ENCODE results near the gene PRSS53.

PRSS53 gene

DNA sequence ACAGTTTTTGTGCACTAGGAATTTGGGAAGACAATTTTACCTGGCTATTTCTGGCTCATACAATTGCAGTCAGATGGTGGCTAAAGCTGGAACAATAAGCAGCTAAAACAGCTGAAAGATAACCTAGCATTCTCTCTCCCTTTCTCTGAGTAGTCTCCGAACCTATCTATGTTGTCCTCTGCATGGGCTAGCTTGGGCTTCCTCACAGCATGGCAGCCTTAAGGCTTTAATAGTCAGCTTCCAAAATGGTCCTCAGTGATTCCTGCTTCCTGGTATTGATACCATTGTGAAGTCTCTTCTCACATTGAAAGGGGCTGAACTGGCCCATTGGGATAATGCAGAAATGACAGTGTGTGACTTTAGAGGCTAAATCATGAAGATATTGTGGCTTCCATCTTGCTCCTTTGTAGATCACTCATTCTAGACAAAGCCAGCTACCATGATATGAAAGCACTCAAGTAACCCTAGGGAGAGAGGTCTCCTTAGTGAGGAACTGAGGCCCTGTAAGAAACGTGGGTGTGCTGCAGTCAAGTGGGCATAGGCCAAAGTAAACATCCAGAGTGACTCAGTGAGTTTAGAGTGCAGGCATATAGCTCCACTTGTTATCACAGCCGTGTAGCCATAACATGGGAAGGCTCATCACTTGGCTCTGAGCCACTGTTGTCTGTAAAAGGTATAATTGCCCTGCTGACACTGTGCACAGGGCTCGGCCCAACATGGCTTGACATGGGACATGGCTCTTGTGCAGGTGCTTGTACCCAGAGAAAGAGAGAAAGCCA lies 11.3 kb upstream of the PRSS53 start:
- DNase-seq (ENCODE audit: insufficient read length, low spot score) (no peak), FAIRE-seq (no peak)
- TF ChIP-seq POU2F2 (IDR thresholded peaks at IDR 0.05; ENCODE audit: low read depth, low read length) (no peak), POLR2AphosphoS5 (IDR thresholded peaks at IDR 0.05; ENCODE audit: low read depth, low read length) (no peak), SPI1 (IDR thresholded peaks at IDR 0.05; ENCODE audit: low read depth, low read length) (no peak), PAX5 (IDR thresholded peaks at IDR 0.05; ENCODE audit: insufficient read depth, low read length, severe bottlenecking) (no peak), TAF1 (IDR thresholded peaks at IDR 0.05; ENCODE audit: low read depth, low read length) (no peak), POLR2A (IDR thresholded peaks at IDR 0.05; ENCODE audit: low read depth, low read length) (no peak)

DNA sequence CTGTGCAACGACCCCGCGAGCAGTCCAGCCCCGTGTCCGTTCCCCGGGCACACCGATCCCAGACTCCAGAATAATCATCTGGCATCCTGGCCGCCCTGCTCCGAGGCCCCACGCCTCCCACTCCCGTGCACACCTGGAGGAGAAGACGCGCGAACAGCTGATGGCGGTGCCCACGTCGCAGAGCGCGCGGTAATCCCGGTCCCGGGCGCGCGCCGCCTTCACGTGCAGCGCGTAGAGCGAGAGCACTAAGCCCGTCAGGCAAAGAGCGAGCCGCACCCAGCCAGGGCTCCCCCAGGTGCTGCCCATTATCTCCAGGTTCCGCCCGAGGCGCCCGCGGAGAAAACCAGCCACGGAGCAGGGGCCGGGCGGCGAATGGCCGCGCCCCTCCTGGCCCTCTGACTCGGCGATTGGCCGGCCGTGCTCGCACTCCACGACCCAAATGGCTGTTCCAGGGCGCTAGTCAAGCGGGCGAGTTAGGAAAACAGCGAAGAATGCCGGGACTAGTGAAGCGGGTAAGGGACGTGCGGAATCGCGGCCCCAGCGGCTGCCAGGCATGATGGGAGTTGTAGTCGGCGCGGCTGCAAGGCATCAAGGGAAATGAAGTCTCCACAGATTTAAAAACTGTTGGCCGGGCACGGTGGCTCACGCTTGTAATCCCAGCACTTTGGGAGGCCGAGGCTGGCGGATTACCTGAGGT lies 5.8 kb upstream of the PRSS53 start, which contains the start of gene VKORC1:
Gene VKORC1 (minus strand): TSS at position 374 of the 697 bp plus-strand sequence. CDS start 68 bp downstream, at position 306.
- peak; percentile 51; the same call in 1 of the 2 replicates for TF ChIP-seq TAF1 (IDR thresholded peaks at IDR 0.05; ENCODE audit: low read depth, low read length)
- TF ChIP-seq PAX5 (IDR thresholded peaks at IDR 0.05; ENCODE audit: insufficient read depth, low read length, severe bottlenecking): peak; percentile 39
- peak; percentile 33; the same call in 1 of the 2 replicates for TF ChIP-seq POLR2A (IDR thresholded peaks at IDR 0.05; ENCODE audit: low read depth, low read length)
- TF ChIP-seq POU2F2 (IDR thresholded peaks at IDR 0.05; ENCODE audit: low read depth, low read length): no peak
- TF ChIP-seq SPI1 (IDR thresholded peaks at IDR 0.05; ENCODE audit: low read depth, low read length): no peak
- TF ChIP-seq POLR2AphosphoS5 (IDR thresholded peaks at IDR 0.05; ENCODE audit: low read depth, low read length): 0 out of 2 replicates have a peak, but pooled peaks have one; percentile 26
- FAIRE-seq (peak; percentile 98), DNase-seq (ENCODE audit: insufficient read length, low spot score) (peak; percentile 92)

GRCh38 chr16:31094088-31094423 lies 5.3 kb upstream of the PRSS53 start:
- DNase-seq (ENCODE audit: insufficient read length, low spot score): no peak

GRCh38 chr16:31093132-31093703 lies 4.5 kb upstream of the PRSS53 start:
- DNase-seq (ENCODE audit: insufficient read length, low spot score) (no peak), FAIRE-seq (peak; percentile 38)
- TF ChIP-seq TAF1 (IDR thresholded peaks at IDR 0.05; ENCODE audit: low read depth, low read length) (no peak), POLR2A (IDR thresholded peaks at IDR 0.05; ENCODE audit: low read depth, low read length) (no peak), SPI1 (IDR thresholded peaks at IDR 0.05; ENCODE audit: low read depth, low read length) (no peak)

More at GRCh38 chr16:31094088-31094423, 5.3 kb upstream of the PRSS53 start:
- no peak for TF ChIP-seq POLR2A (IDR thresholded peaks at IDR 0.05; ENCODE audit: low read depth, low read length)
- no peak for TF ChIP-seq POU2F2 (IDR thresholded peaks at IDR 0.05; ENCODE audit: low read depth, low read length)
- TF ChIP-seq TAF1 (IDR thresholded peaks at IDR 0.05; ENCODE audit: low read depth, low read length): no peak
- no peak for TF ChIP-seq POLR2AphosphoS5 (IDR thresholded peaks at IDR 0.05; ENCODE audit: low read depth, low read length)
- TF ChIP-seq PAX5 (IDR thresholded peaks at IDR 0.05; ENCODE audit: insufficient read depth, low read length, severe bottlenecking): no peak
- no peak for TF ChIP-seq SPI1 (IDR thresholded peaks at IDR 0.05; ENCODE audit: low read depth, low read length)
- FAIRE-seq: peak; percentile 20

DNA sequence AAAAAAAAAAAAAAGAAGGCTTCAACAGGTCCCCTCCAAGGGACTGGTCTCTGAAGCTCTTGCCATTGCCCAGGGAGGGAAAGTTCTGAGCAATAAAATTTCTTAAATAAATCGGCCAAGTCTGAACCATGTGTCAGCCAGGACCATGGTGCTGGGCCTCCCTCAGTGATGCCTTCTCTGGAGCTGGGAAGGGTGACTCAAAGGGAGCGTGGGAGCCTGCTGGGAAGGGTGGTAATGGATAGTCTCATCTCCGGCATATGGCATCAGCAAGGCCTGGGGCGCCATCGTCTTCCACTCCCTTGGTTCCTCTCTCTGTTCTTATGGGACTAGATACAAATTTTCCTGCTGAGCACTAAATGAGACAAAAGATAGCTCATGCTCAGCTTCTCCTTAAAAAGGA lies 3.6 kb upstream of the PRSS53 start:
- DNase-seq (ENCODE audit: insufficient read length, low spot score) (no peak), FAIRE-seq (no peak)

DNA sequence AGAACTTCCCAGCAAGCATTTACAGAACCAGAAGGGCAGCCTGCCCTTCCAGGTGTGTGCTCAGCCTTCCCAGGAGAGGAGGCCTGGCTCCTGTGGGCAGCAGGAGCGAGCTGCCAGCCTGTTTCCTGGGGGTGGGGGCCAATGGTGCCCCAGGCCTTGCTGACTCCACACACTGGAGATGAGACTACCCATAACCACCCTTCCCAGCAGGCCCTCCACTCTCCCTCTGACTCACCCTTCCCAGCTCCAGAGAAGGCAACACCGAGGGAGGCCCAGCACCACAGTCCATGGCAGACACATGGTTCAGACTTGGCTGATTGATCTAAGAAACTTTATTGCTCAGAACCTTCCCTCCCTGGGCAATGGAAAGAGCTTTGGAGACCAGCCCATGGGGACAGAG lies 1.8 kb upstream of the PRSS53 start:
- no peak for FAIRE-seq

More for the DNA sequence above, 3.6 kb upstream of the PRSS53 start:
- TF ChIP-seq SPI1 (IDR thresholded peaks at IDR 0.05; ENCODE audit: low read depth, low read length): no peak
- no peak for TF ChIP-seq POU2F2 (IDR thresholded peaks at IDR 0.05; ENCODE audit: low read depth, low read length)
- TF ChIP-seq POLR2A (IDR thresholded peaks at IDR 0.05; ENCODE audit: low read depth, low read length): no peak
- TF ChIP-seq PAX5 (IDR thresholded peaks at IDR 0.05; ENCODE audit: insufficient read depth, low read length, severe bottlenecking): no peak
- TF ChIP-seq TAF1 (IDR thresholded peaks at IDR 0.05; ENCODE audit: low read depth, low read length): no peak
- no peak for TF ChIP-seq POLR2AphosphoS5 (IDR thresholded peaks at IDR 0.05; ENCODE audit: low read depth, low read length)

GRCh38 chr16:31089199-31089598 lies 456 bp upstream of the PRSS53 start:
- FAIRE-seq (no peak), DNase-seq (ENCODE audit: insufficient read length, low spot score) (no peak)
- TF ChIP-seq POLR2AphosphoS5 (IDR thresholded peaks at IDR 0.05; ENCODE audit: low read depth, low read length): no peak
- no peak for TF ChIP-seq POLR2A (IDR thresholded peaks at IDR 0.05; ENCODE audit: low read depth, low read length)
- no peak for TF ChIP-seq TAF1 (IDR thresholded peaks at IDR 0.05; ENCODE audit: low read depth, low read length)
- no peak for TF ChIP-seq SPI1 (IDR thresholded peaks at IDR 0.05; ENCODE audit: low read depth, low read length)
- TF ChIP-seq PAX5 (IDR thresholded peaks at IDR 0.05; ENCODE audit: insufficient read depth, low read length, severe bottlenecking): no peak
- TF ChIP-seq POU2F2 (IDR thresholded peaks at IDR 0.05; ENCODE audit: low read depth, low read length): no peak

More for the DNA sequence above, 1.8 kb upstream of the PRSS53 start:
- TF ChIP-seq SPI1 (IDR thresholded peaks at IDR 0.05; ENCODE audit: low read depth, low read length) (no peak), POLR2A (IDR thresholded peaks at IDR 0.05; ENCODE audit: low read depth, low read length) (no peak), POU2F2 (IDR thresholded peaks at IDR 0.05; ENCODE audit: low read depth, low read length) (no peak), TAF1 (IDR thresholded peaks at IDR 0.05; ENCODE audit: low read depth, low read length) (no peak), POLR2AphosphoS5 (IDR thresholded peaks at IDR 0.05; ENCODE audit: low read depth, low read length) (no peak), PAX5 (IDR thresholded peaks at IDR 0.05; ENCODE audit: insufficient read depth, low read length, severe bottlenecking) (no peak)
- DNase-seq (ENCODE audit: insufficient read length, low spot score): no peak

DNA sequence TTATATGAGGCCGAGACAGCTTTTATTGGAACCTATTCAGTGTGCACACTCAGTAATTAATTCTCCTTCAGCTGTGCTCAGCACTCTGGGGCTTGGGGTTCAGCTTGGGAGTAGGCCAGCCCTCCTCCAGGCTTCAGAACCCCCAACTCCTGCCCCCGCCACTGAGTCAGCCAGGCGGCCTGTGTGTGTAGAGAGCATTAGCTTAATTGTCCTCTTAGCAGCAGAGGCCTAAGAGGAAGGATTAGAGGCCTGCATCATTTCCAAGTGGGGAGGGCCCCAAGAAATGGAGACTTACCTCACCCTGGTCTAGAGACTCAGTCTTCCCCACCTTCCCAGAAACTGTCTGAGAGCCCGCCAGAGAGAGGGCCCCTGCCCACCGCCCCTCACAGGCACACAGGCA lies 772 bp downstream of the PRSS53 start:
- no peak for DNase-seq (ENCODE audit: insufficient read length, low spot score)

GRCh38 chr16:31087481-31087880 lies 1.3 kb downstream of the PRSS53 start:
- FAIRE-seq (no peak), DNase-seq (ENCODE audit: insufficient read length, low spot score) (no peak)
- no peak for TF ChIP-seq POU2F2 (IDR thresholded peaks at IDR 0.05; ENCODE audit: low read depth, low read length)
- TF ChIP-seq POLR2A (IDR thresholded peaks at IDR 0.05; ENCODE audit: low read depth, low read length): no peak
- no peak for TF ChIP-seq POLR2AphosphoS5 (IDR thresholded peaks at IDR 0.05; ENCODE audit: low read depth, low read length)
- no peak for TF ChIP-seq SPI1 (IDR thresholded peaks at IDR 0.05; ENCODE audit: low read depth, low read length)
- no peak for TF ChIP-seq PAX5 (IDR thresholded peaks at IDR 0.05; ENCODE audit: insufficient read depth, low read length, severe bottlenecking)
- TF ChIP-seq TAF1 (IDR thresholded peaks at IDR 0.05; ENCODE audit: low read depth, low read length): no peak

More for the DNA sequence above, 772 bp downstream of the PRSS53 start:
- TF ChIP-seq SPI1 (IDR thresholded peaks at IDR 0.05; ENCODE audit: low read depth, low read length) (no peak), POLR2A (IDR thresholded peaks at IDR 0.05; ENCODE audit: low read depth, low read length) (no peak), POU2F2 (IDR thresholded peaks at IDR 0.05; ENCODE audit: low read depth, low read length) (no peak), TAF1 (IDR thresholded peaks at IDR 0.05; ENCODE audit: low read depth, low read length) (no peak), PAX5 (IDR thresholded peaks at IDR 0.05; ENCODE audit: insufficient read depth, low read length, severe bottlenecking) (no peak), POLR2AphosphoS5 (IDR thresholded peaks at IDR 0.05; ENCODE audit: low read depth, low read length) (no peak)
- no peak for FAIRE-seq

Data from GM12891 (cell line).